Measurements from ENCODE around the gene BMPER.
A peak's percentile ranks its signal among the peaks of the same experiment; 100 is the strongest.

The BMPER gene

DNA sequence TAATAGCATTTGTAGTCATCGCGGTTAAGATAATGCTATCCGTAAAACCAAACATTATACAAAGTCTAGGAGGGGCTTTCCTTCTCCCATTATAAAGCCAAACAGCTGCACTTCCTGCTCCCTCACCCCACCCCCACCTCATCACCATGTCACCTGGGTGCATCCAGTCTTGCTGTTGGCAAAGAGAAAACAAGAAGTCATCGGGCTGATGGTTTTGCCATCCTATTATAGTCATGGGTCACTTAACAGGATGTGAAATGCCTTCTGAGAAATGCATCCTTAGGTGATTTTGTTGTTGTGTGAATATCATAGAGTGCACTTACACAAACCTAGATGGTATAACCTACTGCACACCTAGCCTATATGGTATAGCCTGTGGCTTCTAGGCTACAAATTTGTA is 157.0 kb downstream of the BMPER start:
- DNase-seq (ENCODE audit: low spot score) = no peak

DNA sequence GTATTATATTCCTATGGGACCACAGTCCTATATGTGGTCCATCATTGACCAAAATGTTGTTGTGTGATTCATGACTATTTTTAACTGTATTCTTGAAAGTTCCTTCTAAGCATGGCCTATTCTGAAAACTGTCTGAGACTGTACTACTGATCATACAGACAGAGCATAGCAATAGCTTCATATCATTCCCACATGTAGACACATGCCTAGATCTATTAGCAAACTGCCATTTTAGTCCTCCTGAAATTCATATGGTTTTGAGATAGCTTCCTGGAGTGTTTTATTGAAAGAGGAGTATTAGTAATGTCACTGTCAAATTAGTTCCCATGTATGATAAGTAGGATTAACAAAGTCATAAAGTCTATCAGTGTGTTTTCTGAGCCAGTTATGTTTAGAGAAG is 157.5 kb downstream of the BMPER start:
- DNase-seq (ENCODE audit: low spot score) = no peak

DNA sequence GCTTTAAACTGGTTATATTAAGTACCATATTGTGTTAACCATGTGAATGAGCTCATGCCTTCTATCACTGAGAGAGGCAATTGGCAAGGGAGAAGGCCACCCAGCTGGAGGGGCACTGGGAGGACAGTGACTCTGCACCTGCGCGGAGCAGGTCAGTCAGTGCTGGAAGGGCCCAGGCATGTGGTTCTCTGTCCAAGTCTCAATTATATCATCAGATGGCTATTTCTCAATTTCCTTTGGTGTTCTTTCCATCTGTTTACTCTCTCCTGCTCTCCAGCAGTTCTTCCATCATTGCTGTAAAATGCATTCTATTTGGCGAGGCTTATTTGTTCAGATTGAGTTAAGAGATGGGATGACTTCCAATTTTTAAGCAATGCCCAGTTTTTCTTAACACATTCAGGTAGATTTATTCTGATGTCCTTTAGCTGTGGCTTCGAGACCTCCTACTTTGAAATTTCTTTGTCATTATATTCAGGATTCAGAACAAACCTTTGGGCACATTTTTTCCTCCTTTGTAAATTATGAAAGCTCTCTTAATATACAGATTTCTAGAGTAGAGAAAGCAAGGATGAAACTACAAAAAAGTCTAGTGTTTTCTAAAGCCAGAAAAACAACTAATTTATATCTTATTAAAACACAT is 159.3 kb downstream of the BMPER start:
- DNase-seq (ENCODE audit: low spot score) = no peak

DNA sequence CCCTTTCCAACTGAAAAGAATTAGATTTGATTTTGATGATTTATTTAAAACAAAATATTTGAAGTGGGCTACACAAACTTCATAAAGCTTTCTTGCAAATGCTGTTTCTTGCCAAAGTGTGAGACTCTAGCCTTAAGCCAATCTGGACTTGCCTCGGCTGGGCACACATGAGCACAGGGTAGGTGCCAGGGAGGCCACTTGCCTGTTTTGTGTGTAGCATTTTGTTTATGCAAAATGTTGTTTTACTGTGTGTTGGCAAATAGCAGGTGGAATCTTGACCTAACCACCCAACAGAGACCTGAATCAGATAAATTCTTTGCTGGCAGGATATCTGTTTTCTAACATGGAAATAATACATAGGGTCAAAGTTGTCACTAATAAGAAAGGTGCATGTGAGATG is 161.1 kb downstream of the BMPER start:
- no peak for DNase-seq (ENCODE audit: low spot score)

DNA sequence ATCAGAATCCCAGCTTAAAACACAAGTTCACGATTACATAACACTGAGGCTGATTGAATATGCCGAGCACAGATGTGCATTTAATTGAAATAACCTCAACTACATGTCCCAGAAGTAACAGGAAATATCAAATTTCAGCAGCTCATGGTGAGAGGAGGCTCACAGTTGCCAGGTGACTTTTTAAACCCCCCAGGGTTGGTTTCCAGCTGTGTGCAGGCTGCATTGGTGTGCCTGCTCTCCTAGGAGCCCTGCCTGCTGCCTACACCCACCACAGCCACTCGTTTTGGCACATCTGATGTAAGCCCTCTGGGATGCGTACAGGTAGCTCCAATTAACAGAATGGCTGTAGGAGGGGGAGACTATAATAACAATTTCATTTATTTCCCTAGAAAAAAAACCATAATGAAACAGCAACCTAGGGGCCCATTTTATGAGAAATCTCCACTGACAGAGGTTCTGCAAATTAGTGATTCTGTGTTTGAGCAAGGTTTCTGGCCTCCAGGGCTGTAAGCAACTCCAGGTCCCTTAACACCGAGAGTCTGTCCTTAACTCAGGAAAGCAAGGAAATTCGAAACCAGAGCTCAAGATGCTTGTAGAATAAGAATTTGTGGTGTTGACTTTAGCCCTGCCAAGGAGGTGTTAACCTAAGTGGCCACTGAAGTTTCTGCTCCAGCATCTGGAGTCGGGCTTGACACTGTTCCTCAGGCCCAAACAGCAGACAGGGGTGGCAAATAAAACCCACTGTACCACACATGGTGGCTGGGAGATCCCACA is 161.9 kb downstream of the BMPER start:
- no peak for DNase-seq (ENCODE audit: low spot score)

DNA sequence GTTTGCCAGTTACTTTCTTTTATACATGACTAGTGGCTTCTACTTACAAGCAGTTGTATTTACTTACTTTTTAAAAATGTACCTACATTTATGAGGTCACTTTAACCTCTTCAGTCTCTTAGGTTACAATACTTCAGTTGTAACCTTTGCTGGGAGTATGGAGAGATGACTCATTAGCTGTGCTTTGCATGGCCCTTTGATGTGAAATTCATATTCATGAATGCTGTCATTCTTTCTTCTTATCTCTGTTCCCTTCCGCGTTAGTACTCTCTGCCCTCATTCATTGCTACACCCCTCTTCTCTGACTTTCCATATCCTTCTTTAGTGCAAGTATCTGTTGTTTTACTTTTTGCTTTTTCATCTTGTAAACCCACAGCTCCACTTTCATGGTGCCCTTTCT is 164.3 kb downstream of the BMPER start:
- DNase-seq (ENCODE audit: low spot score) = no peak

DNA sequence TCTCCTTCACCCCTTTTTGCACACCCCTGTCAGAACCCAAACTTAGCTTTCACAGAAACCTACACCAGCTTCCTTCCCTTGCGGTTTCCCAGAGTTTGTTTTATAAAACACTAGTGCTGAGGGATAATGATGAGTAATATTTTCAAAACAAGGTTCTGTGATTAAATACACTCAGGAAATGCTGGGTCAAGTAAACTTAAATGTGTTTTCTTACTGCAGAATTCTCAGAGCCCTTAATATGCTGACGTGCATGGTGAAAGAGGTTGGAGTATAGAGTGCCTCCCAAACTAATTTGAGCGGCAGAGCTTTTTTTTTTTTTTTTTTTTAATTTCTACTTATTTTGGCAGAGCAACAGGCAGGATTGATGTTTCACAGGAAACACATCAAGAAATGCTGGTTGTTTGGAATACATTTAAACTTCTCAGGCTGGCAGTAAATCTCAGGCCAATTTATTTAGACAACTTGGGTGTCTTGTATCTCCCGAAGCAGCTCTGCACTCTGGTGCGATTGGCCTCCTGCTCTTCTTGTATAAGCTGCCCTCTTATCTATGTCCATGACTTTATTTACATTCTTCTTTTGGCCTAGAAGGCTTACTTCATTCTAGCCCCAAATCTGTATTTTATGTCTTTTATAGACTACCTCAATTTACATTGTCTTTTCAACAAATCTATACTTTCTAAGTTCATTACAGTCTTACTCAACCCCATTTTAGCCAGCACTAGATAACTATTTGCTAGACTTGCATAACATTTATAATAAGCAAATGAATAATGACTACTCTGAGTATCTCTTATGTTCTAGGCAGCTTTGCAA is 165.4 kb downstream of the BMPER start:
- DNase-seq (ENCODE audit: low spot score) = no peak

DNA sequence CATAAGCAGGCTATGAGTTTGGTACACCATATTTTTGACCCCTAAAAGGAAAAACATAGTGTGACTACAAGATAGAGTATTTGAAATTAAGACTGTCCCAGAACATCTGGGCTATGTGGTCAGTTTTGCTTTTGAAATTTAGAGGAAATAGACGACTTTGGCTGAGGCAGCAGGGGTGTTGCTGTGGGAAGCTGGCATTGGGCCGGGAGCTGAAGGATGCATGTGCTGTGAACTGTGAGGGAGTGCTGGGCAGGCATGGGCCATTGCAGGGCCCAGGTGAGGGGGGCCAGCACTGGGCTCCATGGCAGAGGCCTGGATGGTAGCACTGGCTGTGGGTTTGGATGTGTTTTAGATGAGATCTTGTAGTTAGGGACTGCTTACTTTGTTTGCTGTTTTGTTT is 168.3 kb downstream of the BMPER start:
- no peak for DNase-seq (ENCODE audit: low spot score)

DNA sequence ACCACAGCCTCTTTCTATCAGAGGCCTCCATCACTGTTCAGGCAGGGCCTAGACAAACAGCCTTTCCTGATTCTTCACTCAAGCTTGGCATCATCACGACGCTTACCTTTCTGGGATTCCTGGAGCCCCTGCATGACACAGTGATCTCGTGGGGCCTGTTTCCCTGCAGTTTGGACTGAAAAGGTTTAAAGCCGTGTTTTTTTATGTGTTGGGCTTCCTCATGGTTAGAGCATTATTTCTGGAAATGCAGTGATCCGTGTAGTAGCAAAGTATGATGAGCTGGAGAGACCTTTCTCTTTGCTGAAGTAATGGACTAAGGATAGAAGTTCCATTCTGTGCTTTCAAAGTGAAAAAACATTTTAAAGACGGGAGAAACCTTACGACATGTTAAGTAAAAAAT is 169.1 kb downstream of the BMPER start:
- no peak for DNase-seq (ENCODE audit: low spot score)

DNA sequence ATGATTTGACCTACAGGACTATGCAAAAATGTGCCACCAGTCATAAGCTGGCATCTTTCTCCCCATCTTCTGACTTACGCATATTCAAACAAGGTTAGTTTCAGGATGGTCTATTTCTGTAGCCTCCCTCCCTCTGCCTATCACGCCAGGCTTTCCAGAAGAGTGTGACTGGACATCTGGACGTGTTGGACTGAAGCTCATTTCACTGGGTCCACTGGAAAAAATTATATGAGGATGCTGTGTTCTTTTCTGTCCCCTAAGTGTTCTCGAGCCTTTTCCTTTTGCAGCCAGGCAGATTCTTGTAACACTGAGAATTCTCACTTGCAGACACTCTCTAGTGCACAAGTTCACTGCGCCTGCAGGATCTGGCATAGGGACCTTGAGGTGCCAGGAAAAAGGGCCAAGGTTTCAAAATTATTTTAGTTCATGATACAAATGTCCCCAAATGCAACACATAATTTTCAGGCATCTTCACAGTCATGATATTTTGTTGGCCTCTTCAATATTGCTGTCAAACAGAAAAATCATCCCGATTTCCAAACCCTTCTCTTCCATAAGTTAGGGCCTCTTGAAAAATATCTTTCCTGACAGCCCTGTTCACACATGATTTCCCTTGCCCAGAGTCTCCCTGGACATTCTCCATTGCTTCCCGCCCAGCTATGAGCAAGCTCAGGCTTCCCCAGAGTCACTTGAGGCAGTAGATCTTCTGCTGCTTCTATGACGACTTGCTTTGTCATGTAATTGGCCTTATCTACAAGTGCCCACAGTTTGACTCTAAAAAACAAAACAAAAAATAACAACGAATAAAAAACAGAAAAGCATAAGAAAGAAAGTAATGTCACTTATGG is 170.4 kb downstream of the BMPER start:
- DNase-seq (ENCODE audit: low spot score) = no peak

DNA sequence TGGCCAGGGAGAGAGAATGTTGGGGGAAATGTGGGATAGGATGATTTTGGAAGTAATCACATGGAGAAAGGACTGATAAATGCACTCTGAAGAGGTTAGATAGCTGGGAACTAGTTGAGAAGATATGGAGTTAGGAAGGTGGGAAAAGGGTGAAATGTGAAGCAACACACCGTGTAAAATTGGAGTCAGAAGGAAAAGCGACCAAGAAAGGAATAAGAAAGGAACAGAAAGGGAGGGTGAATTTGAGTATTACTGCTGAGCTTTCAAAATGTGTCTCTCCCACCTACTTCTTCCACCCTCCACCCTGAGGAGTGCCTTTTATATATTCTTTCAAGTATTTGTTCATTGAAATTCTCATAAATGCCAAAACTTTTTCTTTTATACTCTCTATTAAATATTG is 171.8 kb downstream of the BMPER start:
- no peak for DNase-seq (ENCODE audit: low spot score)

DNA sequence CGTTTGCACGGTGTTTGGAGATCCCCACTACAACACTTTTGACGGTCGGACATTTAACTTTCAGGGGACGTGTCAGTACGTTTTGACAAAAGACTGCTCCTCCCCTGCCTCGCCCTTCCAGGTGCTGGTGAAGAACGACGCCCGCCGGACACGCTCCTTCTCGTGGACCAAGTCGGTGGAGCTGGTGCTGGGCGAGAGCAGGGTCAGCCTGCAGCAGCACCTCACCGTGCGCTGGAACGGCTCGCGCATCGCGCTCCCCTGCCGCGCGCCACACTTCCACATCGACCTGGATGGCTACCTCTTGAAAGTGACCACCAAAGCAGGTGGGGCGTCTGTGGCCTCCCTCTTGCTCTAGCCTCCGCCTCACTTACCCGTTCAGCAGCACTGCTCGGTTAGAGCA is 173.5 kb downstream of the BMPER start:
- DNase-seq (ENCODE audit: low spot score) = no peak

DNA sequence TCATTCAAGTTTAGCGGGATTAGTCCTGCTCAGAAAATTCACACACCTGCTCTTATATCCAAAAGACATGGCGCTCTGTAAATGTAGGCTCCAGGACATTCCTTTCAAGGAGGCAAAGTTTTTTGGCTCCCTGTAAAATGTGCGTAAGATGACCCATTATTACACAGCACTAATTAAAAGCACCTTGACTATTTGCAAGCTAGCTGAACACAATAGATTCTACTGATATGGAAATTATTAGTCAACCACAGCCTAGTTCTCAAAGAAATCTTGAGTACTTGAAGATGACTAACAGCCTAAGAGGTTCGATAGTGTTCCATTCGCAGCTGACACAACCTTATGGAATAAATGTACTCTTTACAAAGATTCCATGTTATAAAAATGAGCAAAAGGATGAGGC is 175.2 kb downstream of the BMPER start:
- DNase-seq (ENCODE audit: low spot score) = no peak

DNA sequence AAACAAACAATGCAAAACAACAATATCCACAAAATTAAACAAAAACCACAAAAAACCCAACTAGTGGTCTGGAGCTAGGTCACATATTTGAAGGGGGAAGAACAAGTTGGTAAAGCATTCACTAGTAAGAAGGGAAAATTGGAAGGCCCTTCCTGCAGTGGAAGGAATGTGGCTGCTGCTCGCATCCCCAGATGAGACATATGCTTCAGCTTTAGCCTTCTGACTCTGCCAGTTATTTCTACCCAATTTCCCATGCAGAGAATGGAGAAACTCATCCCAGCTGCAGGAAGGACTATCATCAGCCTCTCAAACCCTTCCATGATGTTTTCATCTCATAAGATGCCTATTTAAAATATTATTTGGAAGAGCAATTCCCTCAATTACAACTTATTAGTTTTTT is 176.6 kb downstream of the BMPER start:
- DNase-seq (ENCODE audit: low spot score) = no peak

DNA sequence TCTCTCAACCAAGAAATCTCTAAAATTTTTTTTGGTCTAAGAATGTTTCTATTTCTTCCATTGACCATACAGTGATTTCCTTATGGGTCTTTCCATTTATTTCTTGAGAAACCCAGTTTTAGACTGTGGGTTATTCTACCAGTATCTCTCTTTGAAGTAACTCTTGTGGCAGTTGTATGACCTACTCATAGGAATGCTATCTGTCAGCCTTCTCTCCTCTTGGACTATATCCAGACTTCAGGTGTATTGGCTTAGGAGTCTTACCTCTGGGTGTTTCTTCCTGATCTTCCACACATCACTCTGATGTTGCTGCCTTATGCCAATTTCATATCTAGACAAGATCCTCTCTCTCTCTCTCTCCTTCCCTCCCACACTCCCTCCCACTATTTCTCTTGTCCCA is 178.1 kb downstream of the BMPER start:
- DNase-seq (ENCODE audit: low spot score) = no peak

DNA sequence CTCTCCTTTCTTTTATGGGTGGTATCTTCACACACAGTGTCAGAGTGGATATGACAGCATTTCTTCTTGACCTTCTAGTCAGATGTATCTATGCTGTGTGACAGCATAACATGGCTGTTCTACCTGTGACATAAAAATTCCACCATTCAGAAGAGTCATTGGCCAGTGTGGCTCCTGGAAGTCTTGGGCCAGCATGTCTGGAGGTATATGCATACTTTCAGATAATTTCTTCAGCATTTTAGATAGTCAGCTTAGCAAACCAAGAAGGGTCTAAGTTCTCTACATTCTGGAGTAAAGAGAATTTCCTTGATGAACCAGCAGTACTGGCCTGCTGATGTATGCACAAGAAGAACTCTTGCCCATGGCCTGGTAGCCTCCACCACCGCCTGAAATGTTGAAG is 179.3 kb downstream of the BMPER start:
- DNase-seq (ENCODE audit: low spot score) = no peak

DNA sequence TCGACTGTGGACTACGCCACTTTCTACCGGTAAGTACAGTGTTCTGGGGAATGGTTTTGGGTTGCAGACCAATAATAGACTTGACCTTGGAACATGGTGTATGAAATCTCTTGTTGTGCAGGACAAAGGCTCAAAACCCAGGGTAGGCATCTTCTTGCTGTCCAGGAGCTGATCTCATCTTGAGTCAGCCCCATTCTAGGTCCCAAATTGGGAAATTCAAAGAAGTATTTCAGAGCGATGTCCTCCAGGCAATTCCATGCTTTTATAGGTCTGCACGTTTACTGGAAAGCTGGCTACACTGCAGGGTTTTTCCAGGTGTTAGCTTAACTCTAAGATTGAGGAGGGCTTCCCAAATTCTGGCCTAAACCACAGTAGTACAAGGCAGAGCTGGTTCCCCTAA is 180.7 kb downstream of the BMPER start:
- DNase-seq (ENCODE audit: low spot score) = no peak

DNA sequence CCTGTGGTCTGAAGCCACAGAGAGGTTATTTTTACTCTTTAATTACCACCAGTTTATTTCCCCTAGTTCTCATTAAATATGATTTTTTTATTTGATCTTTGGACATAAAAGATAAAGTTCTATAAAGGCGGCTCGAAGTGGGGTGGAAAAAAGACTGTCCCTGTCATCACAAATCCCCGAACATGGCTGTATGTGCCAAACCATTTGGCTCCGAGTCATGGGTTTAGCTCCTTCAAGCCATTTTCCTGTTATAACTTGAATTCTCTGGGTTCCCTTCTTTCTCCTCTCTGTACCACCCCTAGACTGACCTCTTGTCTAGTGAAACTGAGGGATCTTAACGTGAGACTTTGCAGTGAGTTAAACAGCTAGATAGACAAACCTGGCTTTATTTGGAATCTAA is 181.6 kb downstream of the BMPER start:
- DNase-seq (ENCODE audit: low spot score) = no peak

DNA sequence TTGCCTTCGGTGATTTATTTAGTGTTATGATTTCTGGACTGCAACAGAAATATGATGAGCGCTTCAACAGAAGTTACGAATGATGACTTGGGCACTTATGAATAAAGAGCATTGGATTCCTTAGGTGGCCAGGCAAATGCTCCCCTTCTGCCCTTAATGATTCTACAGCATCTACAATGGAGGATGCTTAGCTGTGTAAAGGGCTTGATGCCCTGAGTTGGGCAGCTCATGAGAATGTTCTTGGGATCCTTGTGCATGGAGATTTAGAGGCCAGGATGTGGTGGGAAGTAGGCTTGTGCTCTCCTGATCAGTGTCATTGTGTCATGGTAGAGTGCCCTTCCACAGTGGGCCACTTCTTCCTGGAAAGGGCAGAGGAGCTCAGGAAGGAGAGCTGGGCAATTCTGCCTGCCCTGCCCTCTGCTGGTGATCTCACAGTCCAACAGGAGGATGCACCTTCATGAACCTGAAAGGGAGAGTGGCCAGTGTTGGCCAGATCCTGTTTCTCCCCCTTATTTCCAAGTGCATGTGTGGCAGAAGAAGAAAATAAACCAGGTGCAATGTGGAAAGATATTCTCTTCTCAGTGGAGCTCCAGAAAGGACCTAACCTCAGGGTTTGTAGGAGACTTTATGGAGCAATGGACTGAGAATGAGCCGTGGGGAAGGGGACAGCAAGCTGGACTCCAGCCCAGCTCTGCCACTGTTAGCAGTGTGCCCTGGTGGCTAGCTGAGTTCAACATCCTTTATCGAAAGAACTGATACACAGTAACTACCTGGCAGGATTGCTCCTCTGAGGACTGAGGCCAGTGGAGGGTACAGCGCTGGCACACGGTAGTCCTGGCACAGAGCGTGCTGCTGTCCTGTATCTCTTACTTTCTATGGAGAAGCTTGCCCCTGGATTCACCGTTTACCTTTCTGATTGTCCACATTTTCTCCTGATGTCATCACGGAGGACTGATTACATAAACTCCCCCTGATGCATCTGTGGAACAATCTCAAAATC is 182.9 kb downstream of the BMPER start:
- peak; percentile 48 for DNase-seq (ENCODE audit: low spot score)

DNA sequence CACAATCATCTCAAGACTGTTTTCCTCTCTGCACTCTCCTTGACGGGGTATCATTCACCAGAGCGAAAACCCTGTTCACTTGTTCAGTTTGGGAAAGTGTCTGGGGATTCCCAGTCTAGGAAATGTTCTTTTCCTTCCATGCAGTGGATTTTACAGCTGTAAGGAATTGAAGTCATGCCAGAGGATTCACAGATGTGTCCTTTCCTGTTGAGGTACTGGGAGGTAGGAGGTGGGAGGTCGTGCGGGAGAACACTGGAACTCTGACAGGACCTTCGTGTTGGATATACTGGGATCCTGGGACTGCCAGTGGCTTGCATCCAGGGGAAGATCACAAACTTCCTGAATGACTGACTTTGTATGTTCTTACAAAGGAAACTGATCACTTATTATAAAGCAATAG is 185.5 kb downstream of the BMPER start:
- DNase-seq (ENCODE audit: low spot score) = no peak

DNA sequence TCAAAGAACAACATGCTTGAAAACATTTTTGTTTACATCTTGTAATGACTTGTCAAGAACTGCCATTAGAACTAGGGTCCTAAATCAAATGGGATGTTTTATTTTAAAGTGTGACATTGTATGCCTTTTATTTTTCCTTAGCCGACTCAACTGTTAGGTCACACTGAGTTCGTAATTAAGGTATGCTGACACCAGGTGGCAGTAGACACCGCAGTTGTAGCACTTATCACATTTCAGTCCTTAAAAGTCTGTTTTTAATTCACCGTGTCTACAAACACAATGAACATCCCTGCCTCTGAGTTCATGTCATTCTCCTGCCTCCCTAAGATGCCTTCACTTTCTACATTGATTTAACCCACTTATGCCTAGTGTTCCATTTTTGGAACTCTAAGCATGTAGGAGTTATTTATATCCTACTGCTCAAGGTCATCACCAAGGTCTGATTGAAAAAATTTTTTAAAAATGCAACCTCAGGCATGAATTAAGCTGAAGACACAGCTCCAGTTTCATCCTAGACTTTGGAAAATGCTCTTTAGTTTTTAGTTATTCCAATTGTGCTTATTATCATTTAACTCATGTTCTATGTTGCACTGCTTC is 186.1 kb downstream of the BMPER start:
- peak; percentile 34 for DNase-seq (ENCODE audit: low spot score)

Measured in AG08396 (cell line).